GM21786 (cell line): ENCODE results near the gene ST3GAL6.

Experiments
- ATAC-seq: cut with Tn5 transposase; IDR thresholded peaks from one replicate; pipeline ENCODE4 v1.9.1; 2021; ENCODE audit not compliant: unreplicated experiment

The ST3GAL6 gene

DNA sequence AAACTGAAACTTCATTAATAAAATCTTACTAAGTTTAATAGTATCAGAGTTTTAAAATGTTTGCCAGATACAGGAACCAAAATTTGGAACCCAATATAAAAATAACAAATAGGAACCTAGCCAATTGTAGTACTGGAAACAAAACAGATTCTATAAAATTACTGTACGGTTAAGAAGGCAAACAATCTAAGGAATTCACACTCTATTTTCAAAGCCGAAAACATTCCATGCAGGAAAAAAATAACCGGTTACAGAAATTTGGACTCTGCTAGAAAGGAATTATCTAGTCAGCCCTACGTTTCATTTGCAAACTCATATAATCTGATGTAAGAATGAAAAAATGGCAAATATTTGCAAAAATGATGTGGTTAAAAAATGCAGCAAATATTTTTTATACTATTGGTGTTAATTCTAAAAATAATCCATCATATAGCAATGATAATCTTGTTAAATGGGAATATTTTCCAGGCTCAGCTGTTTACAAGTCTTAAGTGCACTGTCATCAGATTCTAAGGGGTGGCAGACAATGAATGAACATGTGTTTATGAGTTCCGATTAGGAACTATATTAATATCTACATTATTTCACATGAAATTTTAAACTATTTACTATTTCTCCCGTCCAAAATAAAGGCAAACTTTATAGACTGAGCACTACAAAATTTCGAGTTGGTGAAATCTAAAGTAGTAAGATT, 80.3 kb downstream of the ST3GAL6 start:
- ATAC-seq = no peak
